K562 (cell line): Measurements from ENCODE around the gene ABRAXAS1.

Experiments
- ATF2 ChIP-seq: sonication (generic); formaldehyde crosslinking; IDR thresholded peaks from 2 replicates; pipeline ENCODE4 v1.8.1; 2022; ENCODE audit warnings: missing genetic modification reagents
- ESRRA ChIP-seq: fragments of 450-650 bp; IDR thresholded peaks from 2 replicates; pipeline ENCODE4 v1.6.1; 2014; ENCODE audit warnings: low read depth, mild to moderate bottlenecking, moderate library complexity, borderline replicate concordance
- NFE2L1 ChIP-seq: fragments of 450-650 bp; IDR thresholded peaks from 2 replicates; pipeline ENCODE4 v1.6.1; 2016; ENCODE audit warnings: missing genetic modification characterization, low read depth, mild to moderate bottlenecking, missing compliant biosample characterization, moderate library complexity, borderline replicate concordance
- ZBTB33 ChIP-seq: sonication (generic); formaldehyde crosslinking; IDR thresholded peaks from 2 replicates; pipeline ENCODE4 v1.8.1; 2023; ENCODE audit warnings: mild to moderate bottlenecking, missing genetic modification reagents

GRCh38 chr4:83436680-83437079 is 48.2 kb downstream of the ABRAXAS1 start:
- TF ChIP-seq ESRRA (no peak), ZBTB33 (no peak), NFE2L1 (no peak), ATF2 (CRISPR knock-in tag) (no peak)
